ENCODE data around the gene NFU1. TPM values are rescaled to one million over a fixed set of nuclear protein-coding genes. Genes with fewer than 3 reads are reported as not detected.

The NFU1 gene
- total RNA-seq, 1 donor from 2014 or later: 41.4 TPM

DNA sequence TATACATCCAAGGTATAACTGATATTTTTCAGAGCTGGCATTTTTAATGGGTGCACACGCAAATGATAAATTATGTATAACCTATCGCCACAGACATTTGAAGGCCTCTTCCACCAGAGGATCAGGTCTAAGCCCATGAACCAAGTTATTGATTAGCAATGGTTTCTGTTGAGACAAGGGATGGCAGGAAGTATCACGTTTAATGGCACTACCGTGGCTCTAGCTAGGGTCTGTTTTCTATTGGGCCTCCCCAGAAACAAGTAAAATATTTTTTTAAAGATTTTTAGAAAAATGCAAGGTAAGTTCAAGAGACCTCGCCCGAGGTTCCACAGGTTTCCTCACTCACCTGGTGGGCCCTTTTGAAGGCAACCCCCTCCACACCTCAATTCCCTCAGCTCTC, 50.9 kb downstream of the NFU1 start:
- peak overlapping the region; percentile 92 for H3K4me3 Mint-ChIP-seq (ENCODE audit: unreplicated experiment)
- TF ChIP-seq, protein P1, sequence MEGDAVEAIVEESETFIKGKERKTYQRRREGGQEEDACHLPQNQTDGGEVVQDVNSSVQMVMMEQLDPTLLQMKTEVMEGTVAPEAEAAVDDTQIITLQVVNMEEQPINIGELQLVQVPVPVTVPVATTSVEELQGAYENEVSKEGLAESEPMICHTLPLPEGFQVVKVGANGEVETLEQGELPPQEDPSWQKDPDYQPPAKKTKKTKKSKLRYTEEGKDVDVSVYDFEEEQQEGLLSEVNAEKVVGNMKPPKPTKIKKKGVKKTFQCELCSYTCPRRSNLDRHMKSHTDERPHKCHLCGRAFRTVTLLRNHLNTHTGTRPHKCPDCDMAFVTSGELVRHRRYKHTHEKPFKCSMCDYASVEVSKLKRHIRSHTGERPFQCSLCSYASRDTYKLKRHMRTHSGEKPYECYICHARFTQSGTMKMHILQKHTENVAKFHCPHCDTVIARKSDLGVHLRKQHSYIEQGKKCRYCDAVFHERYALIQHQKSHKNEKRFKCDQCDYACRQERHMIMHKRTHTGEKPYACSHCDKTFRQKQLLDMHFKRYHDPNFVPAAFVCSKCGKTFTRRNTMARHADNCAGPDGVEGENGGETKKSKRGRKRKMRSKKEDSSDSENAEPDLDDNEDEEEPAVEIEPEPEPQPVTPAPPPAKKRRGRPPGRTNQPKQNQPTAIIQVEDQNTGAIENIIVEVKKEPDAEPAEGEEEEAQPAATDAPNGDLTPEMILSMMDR (IDR thresholded peaks at IDR 0.05): no peak
- DNase-seq (ENCODE audit: extremely low spot score, unreplicated experiment): no peak
- H3K36me3 Mint-ChIP-seq (ENCODE audit: unreplicated experiment): peaks cover 5% of the 10 kb centered on the region
- peaks cover 50% of the 10 kb centered on the region for H3K4me1 Mint-ChIP-seq (ENCODE audit: unreplicated experiment)
- peak overlapping the region; percentile 82 for H3K27ac Mint-ChIP-seq (ENCODE audit: unreplicated experiment)
- H3K27me3 Mint-ChIP-seq (ENCODE audit: unreplicated experiment): no peaks in the 10 kb centered on the region
- no peaks in the 10 kb centered on the region for H3K9me3 Mint-ChIP-seq (ENCODE audit: unreplicated experiment)

DNA sequence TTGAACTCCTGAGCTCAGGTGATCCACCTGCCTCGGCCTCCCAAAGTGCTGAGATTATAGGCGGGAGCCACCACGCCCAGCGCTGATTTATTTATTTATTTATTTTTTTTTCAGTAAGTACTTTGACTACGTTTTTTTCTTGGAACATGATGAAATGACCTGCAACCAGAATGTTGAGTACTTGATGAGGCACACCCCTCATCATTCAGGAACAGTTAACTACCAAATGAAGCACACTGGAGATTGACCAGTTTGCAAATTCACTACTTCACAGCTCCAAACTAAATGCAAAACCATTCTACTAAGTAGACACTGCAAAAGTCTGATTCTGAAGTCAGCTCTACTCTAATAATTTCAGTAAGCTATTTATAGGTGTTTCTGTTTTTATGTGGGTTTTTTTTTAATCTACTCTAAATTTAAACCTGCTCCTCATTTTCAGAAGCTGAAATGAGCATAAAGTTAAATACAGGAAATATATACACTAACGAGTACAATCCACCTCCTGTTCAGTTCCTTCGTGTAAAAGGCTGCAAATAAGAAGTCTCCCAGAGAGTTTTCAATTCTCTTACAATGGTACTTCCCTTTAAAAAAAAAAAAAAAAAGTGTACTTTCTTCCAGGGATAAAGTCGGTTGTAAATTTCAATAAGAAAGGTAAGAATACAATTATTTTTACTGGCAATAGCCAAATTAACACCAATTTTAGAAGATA, 51.6 kb downstream of the NFU1 start:
- Mint-ChIP-seq H3K9me3 (ENCODE audit: unreplicated experiment) (no peaks in the 10 kb centered on the region), H3K36me3 (ENCODE audit: unreplicated experiment) (peaks cover 5% of the 10 kb centered on the region), H3K27me3 (ENCODE audit: unreplicated experiment) (no peaks in the 10 kb centered on the region), H3K4me3 (ENCODE audit: unreplicated experiment) (peak overlapping the region; percentile 92), H3K27ac (ENCODE audit: unreplicated experiment) (peak overlapping the region; percentile 82), H3K4me1 (ENCODE audit: unreplicated experiment) (peaks cover 57% of the 10 kb centered on the region)
- no peak for DNase-seq (ENCODE audit: extremely low spot score, unreplicated experiment)
- TF ChIP-seq, protein P1 (IDR thresholded peaks at IDR 0.05): no peak

DNA sequence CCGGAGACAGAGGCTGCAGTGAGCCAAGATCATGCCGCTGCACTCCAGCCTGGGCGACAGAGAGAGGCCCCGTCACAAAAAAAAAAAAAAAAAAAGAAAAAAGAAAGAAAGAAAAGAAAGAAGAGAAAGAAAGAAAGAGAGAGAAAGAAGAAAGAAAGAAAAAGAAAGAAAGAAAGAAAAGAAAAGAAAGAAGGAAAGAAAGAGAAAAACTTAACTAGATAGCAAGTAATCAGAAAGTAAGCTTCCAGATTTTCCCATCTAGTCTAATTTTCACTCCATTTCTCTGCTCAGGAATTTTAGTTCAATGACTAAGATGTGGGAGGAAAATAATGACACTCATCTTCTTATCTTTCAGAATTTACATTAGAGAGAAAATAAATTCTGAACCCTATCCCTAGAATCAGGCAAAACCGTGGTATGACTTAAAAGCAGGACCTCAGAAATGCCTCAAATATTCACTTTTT, 52.6 kb downstream of the NFU1 start:
- no peak for DNase-seq (ENCODE audit: extremely low spot score, unreplicated experiment)
- no peak overlapping the region for H3K27ac Mint-ChIP-seq (ENCODE audit: unreplicated experiment)

DNA sequence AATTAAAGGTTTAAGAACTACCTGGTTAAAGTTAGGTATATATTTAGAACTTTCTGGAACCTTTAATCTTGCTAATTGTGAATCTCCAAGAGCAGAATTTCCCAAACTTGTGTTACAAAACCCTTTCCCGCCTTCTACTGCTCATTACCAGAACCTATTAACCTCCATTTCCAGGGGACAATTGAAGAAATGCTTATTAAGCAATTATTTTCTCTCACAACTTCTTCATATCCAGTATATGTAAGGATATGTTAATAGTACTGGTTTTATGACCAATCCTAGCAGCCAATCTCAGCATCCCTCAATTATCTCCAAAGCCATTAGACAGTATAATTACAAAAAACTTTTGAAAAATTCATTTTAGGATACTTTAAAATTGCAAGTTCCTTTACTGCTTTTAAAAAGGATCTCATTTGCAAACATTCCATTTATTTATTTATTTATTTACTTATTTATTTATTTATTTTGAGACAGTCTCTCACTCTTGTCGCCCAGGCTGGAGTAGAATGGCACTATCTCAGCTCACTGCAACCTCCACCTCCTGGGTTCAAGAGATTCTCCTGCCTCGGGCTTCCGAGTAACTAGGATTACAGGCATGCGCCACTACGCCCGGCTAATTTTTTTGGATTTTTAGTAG, 53.9 kb downstream of the NFU1 start:
- Mint-ChIP-seq H3K4me3 (ENCODE audit: unreplicated experiment) (no peak overlapping the region), H3K36me3 (ENCODE audit: unreplicated experiment) (peaks cover 5% of the 10 kb centered on the region), H3K9me3 (ENCODE audit: unreplicated experiment) (no peaks in the 10 kb centered on the region), H3K4me1 (ENCODE audit: unreplicated experiment) (peaks cover 62% of the 10 kb centered on the region), H3K27ac (ENCODE audit: unreplicated experiment) (peak overlapping the region; percentile 35), H3K27me3 (ENCODE audit: unreplicated experiment) (no peaks in the 10 kb centered on the region)
- TF ChIP-seq, protein P1 (IDR thresholded peaks at IDR 0.05): no peak
- DNase-seq (ENCODE audit: extremely low spot score, unreplicated experiment): no peak

More for the DNA sequence above, 52.6 kb downstream of the NFU1 start:
- peaks cover 5% of the 10 kb centered on the region for H3K36me3 Mint-ChIP-seq (ENCODE audit: unreplicated experiment)
- peaks cover 60% of the 10 kb centered on the region for H3K4me1 Mint-ChIP-seq (ENCODE audit: unreplicated experiment)
- H3K27me3 Mint-ChIP-seq (ENCODE audit: unreplicated experiment): no peaks in the 10 kb centered on the region
- H3K9me3 Mint-ChIP-seq (ENCODE audit: unreplicated experiment): no peaks in the 10 kb centered on the region
- H3K4me3 Mint-ChIP-seq (ENCODE audit: unreplicated experiment): peak overlapping the region; percentile 38
- TF ChIP-seq, protein P1 (IDR thresholded peaks at IDR 0.05): no peak

DNA sequence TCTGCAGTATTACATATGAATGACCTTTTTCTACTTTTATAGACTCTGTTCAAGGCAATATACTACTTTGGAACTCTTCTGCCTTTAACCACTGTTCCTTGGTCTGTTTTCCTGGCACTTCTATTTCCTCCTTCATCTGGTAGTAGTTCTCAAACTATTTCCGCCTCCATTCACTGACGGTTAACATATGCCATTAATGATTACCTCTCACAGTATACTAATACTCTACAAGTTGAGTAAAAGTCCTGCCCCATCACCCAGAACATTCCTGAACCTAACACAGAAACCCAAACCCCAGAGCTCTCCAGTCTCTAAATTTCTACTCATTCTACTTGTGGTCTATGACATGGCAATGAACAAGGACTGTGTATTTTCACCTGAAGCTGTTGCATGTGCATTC, 54.7 kb downstream of the NFU1 start:
- H3K27ac Mint-ChIP-seq (ENCODE audit: unreplicated experiment): peak overlapping the region; percentile 71
- H3K4me1 Mint-ChIP-seq (ENCODE audit: unreplicated experiment): peaks cover 55% of the 10 kb centered on the region
- H3K4me3 Mint-ChIP-seq (ENCODE audit: unreplicated experiment): no peak overlapping the region
- H3K9me3 Mint-ChIP-seq (ENCODE audit: unreplicated experiment): no peaks in the 10 kb centered on the region
- DNase-seq (ENCODE audit: extremely low spot score, unreplicated experiment): no peak
- H3K36me3 Mint-ChIP-seq (ENCODE audit: unreplicated experiment): peaks cover 5% of the 10 kb centered on the region
- TF ChIP-seq, protein P1 (IDR thresholded peaks at IDR 0.05): no peak
- H3K27me3 Mint-ChIP-seq (ENCODE audit: unreplicated experiment): no peaks in the 10 kb centered on the region
